GM12878 (cell line): ENCODE results near the gene PTBP3.

ENCODE experiments used
- CREM ChIP-seq: IDR thresholded peaks from 2 replicates; pipeline ENCODE4 v1.6.1; 2014; ENCODE audit warnings: antibody characterized with exemption, low read depth
- CTCF ChIP-seq, 3 experiments: IDR thresholded peaks in 2 of 3; conservative IDR thresholded peaks in 1 of 3; 2 replicates each; pipeline ENCODE4 v1.5.1; 2011; ENCODE audit warnings: low read depth in 3 of 3, low read length in 3 of 3, mild to moderate bottlenecking in 3 of 3, control low read depth in 2 of 3, moderate library complexity in 2 of 3, inconsistent platforms in 1 of 3, mixed read lengths in 1 of 3; ENCODE audit not compliant: control insufficient read depth in 2 of 3, insufficient read depth in 1 of 3; ENCODE audit errors: extremely low read depth in 1 of 3
- E2F4 ChIP-seq: IDR thresholded peaks from 2 replicates; pipeline ENCODE4 v1.6.1; 2012; ENCODE audit warnings: low read depth, low read length, improper control_type of control experiment
- MAX ChIP-seq: IDR thresholded peaks from 2 replicates; pipeline ENCODE4 v1.6.1; 2012; ENCODE audit warnings: low read depth, low read length, improper control_type of control experiment
- NR2C2 ChIP-seq: IDR thresholded peaks from 2 replicates; pipeline ENCODE4 v1.6.1; 2011; ENCODE audit warnings: borderline replicate concordance, low read depth; ENCODE audit not compliant: control insufficient read depth, insufficient read length
- PAX5 ChIP-seq: IDR thresholded peaks from 2 replicates; pipeline ENCODE4 v1.6.1; 2011; ENCODE audit warnings: low read depth, low read length, borderline replicate concordance
- POLR2A ChIP-seq: IDR thresholded peaks from 2 replicates; pipeline ENCODE4 v1.6.1; 2011; ENCODE audit warnings: low read depth, mild to moderate bottlenecking, low read length
- USF2 ChIP-seq: IDR thresholded peaks from 2 replicates; pipeline ENCODE4 v1.6.1; 2011; ENCODE audit warnings: low read depth, low read length, improper control_type of control experiment, borderline replicate concordance
- ZNF274 ChIP-seq: IDR thresholded peaks from one replicate; pipeline ENCODE4 v1.8.0; 2011; ENCODE audit not compliant: insufficient read length, insufficient read depth

GRCh38 chr9:112258106-112258505, 75.3 kb downstream of the PTBP3 start:
- TF ChIP-seq E2F4 (no peak), ZNF274 (no peak), PAX5 (no peak), MAX (no peak), CTCF (IDR thresholded peaks at IDR 0.05 in 2 of 3, conservative IDR thresholded peaks at IDR 0.05 in 1 of 3; ENCODE audit: control insufficient read depth in 2 of 3, extremely low read depth in 1 of 3, insufficient read depth in 1 of 3, low read depth in 3 of 3, low read length in 3 of 3) (no peak), POLR2A (no peak), USF2 (no peak), CREM (no peak), NR2C2 (no peak)
